Breast epithelium (tissue), 3 donors: ENCODE measurements around the gene A4GNT.

Source experiments
- POLR2A ChIP-seq: fragments of 450-650 bp; IDR thresholded peaks from one replicate; pipeline ENCODE4 v1.6.1; 2016; ENCODE audit warnings: antibody characterized with exemption, mild to moderate bottlenecking, moderate library complexity
- TF ChIP-seq, protein P1 (sequence below), 3 donors: fragments of 450-650 bp; IDR thresholded peaks; one replicate each; pipeline ENCODE4 v1.5.1; 2016 to 2017; ENCODE audit warnings: antibody characterized with exemption in 3 of 3, mild to moderate bottlenecking in 3 of 3, moderate library complexity in 3 of 3

DNA sequence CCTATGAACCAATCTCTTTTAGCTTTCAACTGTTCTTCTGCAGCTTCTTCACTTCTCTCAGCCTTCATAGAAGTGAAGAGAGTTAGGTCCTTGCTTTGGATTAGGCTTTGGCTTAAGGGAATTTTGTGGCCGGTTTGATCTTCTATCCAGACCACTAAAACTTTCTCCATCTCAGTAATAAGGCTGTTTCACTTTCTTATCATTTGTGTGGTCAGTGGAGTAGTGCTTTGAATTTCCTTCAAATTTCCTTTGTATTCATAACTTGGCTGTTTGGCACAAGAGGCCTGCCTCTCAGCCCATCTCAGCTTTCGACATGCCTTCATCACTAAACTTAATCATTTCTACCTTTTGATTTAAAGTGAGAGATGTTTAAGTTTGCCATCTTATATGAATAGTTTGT lies 38.5 kb downstream of the A4GNT start:
- TF ChIP-seq, protein P1, sequence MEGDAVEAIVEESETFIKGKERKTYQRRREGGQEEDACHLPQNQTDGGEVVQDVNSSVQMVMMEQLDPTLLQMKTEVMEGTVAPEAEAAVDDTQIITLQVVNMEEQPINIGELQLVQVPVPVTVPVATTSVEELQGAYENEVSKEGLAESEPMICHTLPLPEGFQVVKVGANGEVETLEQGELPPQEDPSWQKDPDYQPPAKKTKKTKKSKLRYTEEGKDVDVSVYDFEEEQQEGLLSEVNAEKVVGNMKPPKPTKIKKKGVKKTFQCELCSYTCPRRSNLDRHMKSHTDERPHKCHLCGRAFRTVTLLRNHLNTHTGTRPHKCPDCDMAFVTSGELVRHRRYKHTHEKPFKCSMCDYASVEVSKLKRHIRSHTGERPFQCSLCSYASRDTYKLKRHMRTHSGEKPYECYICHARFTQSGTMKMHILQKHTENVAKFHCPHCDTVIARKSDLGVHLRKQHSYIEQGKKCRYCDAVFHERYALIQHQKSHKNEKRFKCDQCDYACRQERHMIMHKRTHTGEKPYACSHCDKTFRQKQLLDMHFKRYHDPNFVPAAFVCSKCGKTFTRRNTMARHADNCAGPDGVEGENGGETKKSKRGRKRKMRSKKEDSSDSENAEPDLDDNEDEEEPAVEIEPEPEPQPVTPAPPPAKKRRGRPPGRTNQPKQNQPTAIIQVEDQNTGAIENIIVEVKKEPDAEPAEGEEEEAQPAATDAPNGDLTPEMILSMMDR (IDR thresholded peaks at IDR 0.05) = no peak
- TF ChIP-seq POLR2A = no peak
